IMR-90 (cell line): ENCODE results near the gene FRMD5. TPM values are rescaled to one million over a fixed set of nuclear protein-coding genes. Genes with fewer than 3 reads are reported as not detected.

Experiments used
- ATAC-seq: fragments of 200-7000 bp; cut with Tn5 transposase; 2 replicates; pipeline ENCODE4 v1.9.1; 2020; ENCODE audit warnings: low read depth, mild to moderate bottlenecking, moderate library complexity
- BruUV-seq: library from RNA; stranded (reverse); fragments of 400-500 nt; replicated peaks from 2 replicates; lab custom pipeline; 2021; lab: Mats Ljungman, UMichigan
- CTCF ChIA-PET: fragments of 300-600 bp; formaldehyde crosslinking; extraction: SDS; loops from one replicate; lab custom pipeline; 2021; ENCODE audit warnings: antibody characterized with exemption; lab: Yijun Ruan, JAX
- POLR2A ChIA-PET: fragments of 300-600 bp; sonication (Branson Sonifier 250); formaldehyde crosslinking; loops from one replicate; lab custom pipeline; 2022; ENCODE audit warnings: antibody characterized with exemption; ENCODE audit not compliant: unreplicated experiment; lab: Charles Lee
- DNase-seq: peaks from one replicate; pipeline ENCODE4 v3.0.0; 2013
- H2AFZ ChIP-seq: replicated peaks from 2 replicates; pipeline ENCODE3; 2013; ENCODE audit warnings: low read length, mild to moderate bottlenecking; ENCODE audit not compliant: poor library complexity
- H2AK5ac ChIP-seq: 2 replicates; pipeline ENCODE4 v1.6.1; 2013; ENCODE audit warnings: low read depth, low read length, inconsistent platforms
- H2AK9ac ChIP-seq: replicated peaks from 2 replicates; pipeline ENCODE3; 2013; ENCODE audit warnings: mild to moderate bottlenecking, low read depth, low read length, moderate library complexity; ENCODE audit not compliant: poor library complexity
- H2BK120ac ChIP-seq: 2 replicates; pipeline ENCODE4 v1.6.1; 2013; ENCODE audit warnings: low read depth, low read length, inconsistent platforms
- H2BK15ac ChIP-seq: 3 replicates; pipeline ENCODE4 v1.6.1; 2013; ENCODE audit warnings: low read depth, low read length, inconsistent platforms
- H2BK20ac ChIP-seq: 2 replicates; pipeline ENCODE4 v1.6.1; 2013; ENCODE audit warnings: low read depth, mild to moderate bottlenecking, inconsistent platforms, low read length, moderate library complexity
- H2BK5ac ChIP-seq: 2 replicates; pipeline ENCODE4 v1.6.1; 2013; ENCODE audit warnings: mild to moderate bottlenecking, low read depth, low read length, inconsistent platforms; ENCODE audit not compliant: poor library complexity, severe bottlenecking
- H3K14ac ChIP-seq: replicated peaks from 2 replicates; pipeline ENCODE4 v1.6.1; 2013; ENCODE audit warnings: low read depth, low read length, inconsistent platforms
- H3K18ac ChIP-seq: 2 replicates; pipeline ENCODE4 v1.6.1; 2013; ENCODE audit warnings: low read depth, low read length, control low read depth
- H3K23ac ChIP-seq: 2 replicates; pipeline ENCODE4 v1.6.1; 2013; ENCODE audit warnings: low read depth, low read length, inconsistent platforms
- H3K27ac ChIP-seq: 2 replicates; pipeline ENCODE4 v1.5.1; 2013; ENCODE audit warnings: mild to moderate bottlenecking, control low read depth, low read length; ENCODE audit not compliant: insufficient read depth
- H3K27me3 ChIP-seq: 2 replicates; pipeline ENCODE4 v1.6.1; 2013; ENCODE audit warnings: low read length; ENCODE audit not compliant: control insufficient read depth, insufficient read depth
- H3K36me3 ChIP-seq: 2 replicates; pipeline ENCODE4 v1.6.1; 2013; ENCODE audit warnings: low read length, mixed read lengths; ENCODE audit not compliant: control insufficient read depth, insufficient read depth
- H3K4ac ChIP-seq: 2 replicates; pipeline ENCODE4 v1.6.1; 2013; ENCODE audit warnings: low read depth, low read length, inconsistent platforms
- H3K4me1 ChIP-seq: 2 replicates; pipeline ENCODE4 v1.6.1; 2013; ENCODE audit warnings: low read length, mixed read lengths; ENCODE audit not compliant: control insufficient read depth, insufficient read depth
- H3K4me2 ChIP-seq: 2 replicates; pipeline ENCODE4 v1.6.1; 2013; ENCODE audit warnings: low read depth, mild to moderate bottlenecking, control low read depth, low read length, moderate library complexity
- H3K4me3 ChIP-seq: 2 replicates; pipeline ENCODE4 v1.5.1; 2013; ENCODE audit warnings: low read depth, mild to moderate bottlenecking, control low read depth, low read length, moderate library complexity; ENCODE audit not compliant: insufficient read depth
- H3K56ac ChIP-seq: 2 replicates; pipeline ENCODE4 v1.6.1; 2013; ENCODE audit warnings: low read length, inconsistent platforms; ENCODE audit not compliant: insufficient read depth; ENCODE audit errors: extremely low read depth
- H3K79me1 ChIP-seq, 2 experiments: 2 replicates each; pipeline ENCODE4 v1.6.1; 2013; ENCODE audit warnings: low read length in 2 of 2, inconsistent platforms in 1 of 2, low read depth in 1 of 2
- H3K9ac ChIP-seq: 2 replicates; pipeline ENCODE4 v1.6.1; 2013; ENCODE audit warnings: low read depth, low read length, control low read depth
- H3K9me1 ChIP-seq: 2 replicates; pipeline ENCODE4 v1.6.1; 2013; ENCODE audit warnings: low read length, inconsistent platforms; ENCODE audit not compliant: insufficient read depth
- H3K9me3 ChIP-seq: 2 replicates; pipeline ENCODE4 v1.6.1; 2013; ENCODE audit warnings: low read length; ENCODE audit not compliant: control insufficient read depth, insufficient read depth
- H4K20me1 ChIP-seq: 2 replicates; pipeline ENCODE4 v1.6.1; 2013; ENCODE audit warnings: low read length, inconsistent platforms; ENCODE audit not compliant: insufficient read depth
- H4K5ac ChIP-seq: 2 replicates; pipeline ENCODE4 v1.6.1; 2013; ENCODE audit warnings: mild to moderate bottlenecking, low read depth, low read length, control low read depth
- H4K8ac ChIP-seq, 2 experiments: 2 replicates each; pipeline ENCODE4 v1.6.1; 2013; ENCODE audit warnings: low read depth in 2 of 2, low read length in 2 of 2, control low read depth in 1 of 2, inconsistent platforms in 1 of 2
- H4K91ac ChIP-seq: 2 replicates; pipeline ENCODE4 v1.6.1; 2013; ENCODE audit warnings: low read depth, low read length, inconsistent platforms; ENCODE audit not compliant: insufficient read depth
- FOS ChIP-seq: fragments of 150-350 bp; IDR thresholded peaks from 2 replicates; pipeline ENCODE4 v1.6.1; 2016; ENCODE audit warnings: low read depth, low read length
- MXI1 ChIP-seq: IDR thresholded peaks from 2 replicates; pipeline ENCODE4 v1.6.1; 2012; ENCODE audit warnings: low read depth, mild to moderate bottlenecking, low read length, moderate library complexity, borderline replicate concordance
- NFE2L2 ChIP-seq: fragments of 150-350 bp; IDR thresholded peaks from 2 replicates; pipeline ENCODE4 v1.6.1; 2016; ENCODE audit warnings: low read depth, mild to moderate bottlenecking, low read length
- RAD21 ChIP-seq: IDR thresholded peaks from 2 replicates; pipeline ENCODE4 v1.6.1; 2012; ENCODE audit warnings: low read length, improper control_type of control experiment
- RCOR1 ChIP-seq: IDR thresholded peaks from 2 replicates; pipeline ENCODE4 v1.6.1; 2012; ENCODE audit warnings: mild to moderate bottlenecking, low read length, improper control_type of control experiment; ENCODE audit not compliant: insufficient replicate concordance
- RFX5 ChIP-seq: IDR thresholded peaks from 2 replicates; pipeline ENCODE4 v1.8.0; 2012; ENCODE audit warnings: low read depth, mild to moderate bottlenecking, low read length, moderate library complexity
- whole genome bisulfite sequencing, 2 experiments: methylation state at CpG; one replicate each; pipeline versions ENCODE4 v1.1.5 to v1.1.7; 2013; ENCODE audit warnings: missing lambda C conversion rate in 2 of 2; ENCODE audit not compliant: insufficient read length in 1 of 2; ENCODE audit errors: extremely low coverage in 2 of 2; 5-methylcytosine and 5-hydroxymethylcytosine counted together
- dilution Hi-C: fragments of 300-500 bp; cut with HindIII; formaldehyde crosslinking; loops from one replicate; pipeline ENCODE4 v1.14.3; 2018; ENCODE audit warnings: low sequenced_read_pairs; ENCODE audit not compliant: unreplicated experiment
- in situ Hi-C: fragments of 300-500 bp; cut with MboI; formaldehyde crosslinking; loops from 3 replicates; pipeline ENCODE4 v1.14.3; 2019; ENCODE audit warnings: low sequenced_read_pairs, inconsistent platforms, mixed read lengths
- intact Hi-C: fragments of 100-400 bp; cut with micrococcal nuclease; formaldehyde crosslinking; loops from 2 replicates; pipeline ENCODE4 v1.10.0; 2022
- polyA plus RNA-seq, 3 experiments: library from polyadenylated mRNA; depleted of rRNA; stranded (reverse); fragments of >200 nt; gene quantifications; 2 replicates each; pipeline ENCODE4 v1.2.3, GENCODE V29; 2012; ENCODE audit warnings: low replicate concordance in 1 of 3
- total RNA-seq: library from RNA; depleted of rRNA; stranded (reverse); fragments of >200 nt; gene quantifications from 2 replicates; pipeline ENCODE4 v1.2.3, GENCODE V29; 2012
- TF ChIP-seq, protein P1 (sequence below): fragments of 150-350 bp; IDR thresholded peaks from 2 replicates; pipeline ENCODE4 v1.6.1; 2016; ENCODE audit warnings: low read depth, mild to moderate bottlenecking, low read length, moderate library complexity, borderline replicate concordance
- TF ChIP-seq, protein P2 (sequence below): conservative IDR thresholded peaks from 2 replicates; pipeline ENCODE4 v1.5.1; 2012; ENCODE audit warnings: mild to moderate bottlenecking, low read depth, low read length, improper control_type of control experiment
- TF ChIP-seq, protein P3 (sequence below): fragments of 150-350 bp; IDR thresholded peaks from 2 replicates; pipeline ENCODE4 v1.6.1; 2017; ENCODE audit warnings: mild to moderate bottlenecking, antibody characterized with exemption, low read length, low read depth

Gene FRMD5
- total and polyA plus RNA-seq, 2 of the 4 experiments (the other 2 are of a cell fraction) = 4.1 to 5.4 TPM

DNA sequence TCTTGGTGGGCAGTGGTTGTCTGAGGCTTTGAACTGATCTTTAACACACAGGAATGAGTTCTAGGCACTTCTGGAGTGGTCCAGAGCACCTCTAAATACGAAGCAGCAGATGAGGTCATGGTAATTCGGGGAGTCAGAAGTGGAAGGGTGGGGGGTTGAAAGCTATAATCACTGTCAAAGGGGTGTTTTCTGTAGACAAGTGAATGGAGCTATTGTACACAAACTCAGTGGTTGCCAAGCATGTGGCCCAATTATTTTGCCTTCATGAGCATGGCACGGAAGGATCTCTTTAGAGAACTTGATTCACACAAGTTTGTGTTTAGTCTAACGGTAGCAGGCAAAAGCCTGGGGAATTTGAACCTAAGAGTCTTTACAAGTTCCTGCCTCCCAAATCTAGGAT, 6.3 kb downstream of the FRMD5 start:
- no peaks in the 10 kb centered on the region for H4K20me1 ChIP-seq
- no peak overlapping the region for H3K4me2 ChIP-seq
- no peak overlapping the region for H3K27ac ChIP-seq
- no peak overlapping the region for H3K4me3 ChIP-seq
- no CpG with 5 or more reads among the region's 4 CpGs for WGBS, 2 experiments
- no peaks in the 10 kb centered on the region; the same call in 1 of the 2 replicates for H3K4me1 ChIP-seq
- no peaks in the 10 kb centered on the region for H3K9me1 ChIP-seq
- H3K18ac ChIP-seq = no peak overlapping the region
- H3K36me3 ChIP-seq = no peaks in the 10 kb centered on the region
- no peaks in the 10 kb centered on the region for H3K27me3 ChIP-seq
- no peak overlapping the region for H3K23ac ChIP-seq
- no peak overlapping the region for H2BK120ac ChIP-seq
- intact Hi-C loops = no loop called here
- H2AK9ac ChIP-seq = no peak overlapping the region
- BruUV-seq = no TSS peak
- POLR2A ChIA-PET = no interaction called here
- no peak overlapping the region for H3K14ac ChIP-seq
- ATAC-seq = no peak
- no peak overlapping the region for H2BK15ac ChIP-seq
- TF ChIP-seq RCOR1 (no peak), RAD21 (no peak), MXI1 (no peak), FOS (no peak), RFX5 (no peak), NFE2L2 (no peak)
- TF ChIP-seq, protein P1, sequence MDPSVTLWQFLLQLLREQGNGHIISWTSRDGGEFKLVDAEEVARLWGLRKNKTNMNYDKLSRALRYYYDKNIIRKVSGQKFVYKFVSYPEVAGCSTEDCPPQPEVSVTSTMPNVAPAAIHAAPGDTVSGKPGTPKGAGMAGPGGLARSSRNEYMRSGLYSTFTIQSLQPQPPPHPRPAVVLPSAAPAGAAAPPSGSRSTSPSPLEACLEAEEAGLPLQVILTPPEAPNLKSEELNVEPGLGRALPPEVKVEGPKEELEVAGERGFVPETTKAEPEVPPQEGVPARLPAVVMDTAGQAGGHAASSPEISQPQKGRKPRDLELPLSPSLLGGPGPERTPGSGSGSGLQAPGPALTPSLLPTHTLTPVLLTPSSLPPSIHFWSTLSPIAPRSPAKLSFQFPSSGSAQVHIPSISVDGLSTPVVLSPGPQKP = no peak
- TF ChIP-seq, protein P2, sequence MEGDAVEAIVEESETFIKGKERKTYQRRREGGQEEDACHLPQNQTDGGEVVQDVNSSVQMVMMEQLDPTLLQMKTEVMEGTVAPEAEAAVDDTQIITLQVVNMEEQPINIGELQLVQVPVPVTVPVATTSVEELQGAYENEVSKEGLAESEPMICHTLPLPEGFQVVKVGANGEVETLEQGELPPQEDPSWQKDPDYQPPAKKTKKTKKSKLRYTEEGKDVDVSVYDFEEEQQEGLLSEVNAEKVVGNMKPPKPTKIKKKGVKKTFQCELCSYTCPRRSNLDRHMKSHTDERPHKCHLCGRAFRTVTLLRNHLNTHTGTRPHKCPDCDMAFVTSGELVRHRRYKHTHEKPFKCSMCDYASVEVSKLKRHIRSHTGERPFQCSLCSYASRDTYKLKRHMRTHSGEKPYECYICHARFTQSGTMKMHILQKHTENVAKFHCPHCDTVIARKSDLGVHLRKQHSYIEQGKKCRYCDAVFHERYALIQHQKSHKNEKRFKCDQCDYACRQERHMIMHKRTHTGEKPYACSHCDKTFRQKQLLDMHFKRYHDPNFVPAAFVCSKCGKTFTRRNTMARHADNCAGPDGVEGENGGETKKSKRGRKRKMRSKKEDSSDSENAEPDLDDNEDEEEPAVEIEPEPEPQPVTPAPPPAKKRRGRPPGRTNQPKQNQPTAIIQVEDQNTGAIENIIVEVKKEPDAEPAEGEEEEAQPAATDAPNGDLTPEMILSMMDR = no peak
- TF ChIP-seq, protein P3, sequence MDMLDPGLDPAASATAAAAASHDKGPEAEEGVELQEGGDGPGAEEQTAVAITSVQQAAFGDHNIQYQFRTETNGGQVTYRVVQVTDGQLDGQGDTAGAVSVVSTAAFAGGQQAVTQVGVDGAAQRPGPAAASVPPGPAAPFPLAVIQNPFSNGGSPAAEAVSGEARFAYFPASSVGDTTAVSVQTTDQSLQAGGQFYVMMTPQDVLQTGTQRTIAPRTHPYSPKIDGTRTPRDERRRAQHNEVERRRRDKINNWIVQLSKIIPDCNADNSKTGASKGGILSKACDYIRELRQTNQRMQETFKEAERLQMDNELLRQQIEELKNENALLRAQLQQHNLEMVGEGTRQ = no peak
- dilution Hi-C loops = no loop called here
- no peak overlapping the region for H2BK20ac ChIP-seq
- no peak overlapping the region for H3K9ac ChIP-seq
- H2AK5ac ChIP-seq = no peak overlapping the region
- no peak overlapping the region for H3K56ac ChIP-seq
- no peak overlapping the region for H4K91ac ChIP-seq
- DNase-seq = no peak
- H3K9me3 ChIP-seq = no peaks in the 10 kb centered on the region
- H3K79me1 ChIP-seq = peaks cover 10 to 23% of the 10 kb centered on the region in 2 experiments
- no peak overlapping the region for H4K5ac ChIP-seq
- in situ Hi-C loops = no loop called here
- H3K4ac ChIP-seq = no peak overlapping the region
- H2BK5ac ChIP-seq = no peak overlapping the region
- H4K8ac ChIP-seq = no peak overlapping the region
- CTCF ChIA-PET = no interaction called here
- no peak overlapping the region for H2AFZ ChIP-seq
